Fibroblast of skin of scalp (primary cell): Measurements from ENCODE around the gene GALNT18.
A peak's percentile ranks its signal among the peaks of the same experiment; 100 is the strongest.

Source experiments
- DNase-seq: peaks from one replicate; pipeline ENCODE4 v3.0.0-alpha.2; 2013

Gene GALNT18

GRCh38 chr11:11525283-11525682, 96.5 kb downstream of the GALNT18 start:
- DNase-seq, result no peak

- no peak for DNase-seq
Measured at GRCh38 chr11:11524436-11525061, 97.3 kb downstream of the GALNT18 start.

- no peak for DNase-seq
Measured at GRCh38 chr11:11522591-11522990, 99.2 kb downstream of the GALNT18 start.

- DNase-seq, result no peak
Measured at GRCh38 chr11:11521306-11522002, 100.4 kb downstream of the GALNT18 start.

- DNase-seq, result no peak
Measured at GRCh38 chr11:11520231-11521015, 101.4 kb downstream of the GALNT18 start.

- DNase-seq, result no peak
Measured at GRCh38 chr11:11519184-11519583, 102.6 kb downstream of the GALNT18 start.

GRCh38 chr11:11514246-11514645, 107.6 kb downstream of the GALNT18 start:
- no peak for DNase-seq

- DNase-seq, result no peak
Measured at GRCh38 chr11:11513422-11513821, 108.4 kb downstream of the GALNT18 start.

GRCh38 chr11:11512929-11513328, 108.9 kb downstream of the GALNT18 start:
- DNase-seq, result no peak

GRCh38 chr11:11512502-11512901, 109.3 kb downstream of the GALNT18 start:
- DNase-seq, result no peak

- no peak for DNase-seq
Measured at GRCh38 chr11:11512090-11512489, 109.7 kb downstream of the GALNT18 start.

- DNase-seq, result peak; percentile 12
Measured at GRCh38 chr11:11510939-11511338, 110.9 kb downstream of the GALNT18 start.

- DNase-seq, result no peak
Measured at GRCh38 chr11:11505692-11506091, 116.1 kb downstream of the GALNT18 start.

- no peak for DNase-seq
Measured at GRCh38 chr11:11505190-11505589, 116.6 kb downstream of the GALNT18 start.

- no peak for DNase-seq
Measured at GRCh38 chr11:11504071-11504470, 117.7 kb downstream of the GALNT18 start.

- no peak for DNase-seq
Measured at GRCh38 chr11:11502263-11502861, 119.4 kb downstream of the GALNT18 start.

- no peak for DNase-seq
Measured at GRCh38 chr11:11501546-11502262, 120.1 kb downstream of the GALNT18 start.

GRCh38 chr11:11500744-11501487, 120.9 kb downstream of the GALNT18 start:
- DNase-seq, result no peak

GRCh38 chr11:11499300-11499699, 122.5 kb downstream of the GALNT18 start:
- no peak for DNase-seq

GRCh38 chr11:11498195-11498594, 123.6 kb downstream of the GALNT18 start:
- no peak for DNase-seq

GRCh38 chr11:11496879-11497278, 124.9 kb downstream of the GALNT18 start:
- no peak for DNase-seq

- no peak for DNase-seq
Measured at GRCh38 chr11:11494348-11494747, 127.5 kb downstream of the GALNT18 start.
